Measurements from ENCODE around the gene SNX21.
"Not testable (repeated sequence)": the region's sequence is repeated elsewhere in the genome, so short reads cannot be mapped to it uniquely, and the experiment has no call there.

SNX21 gene

GRCh38 chr20:45833030-45833882 lies at the start of gene SNX21:
Gene SNX21 (plus strand): TSS chr20:45833799. CDS start chr20:45833920, 121 bp downstream.
- FAIRE-seq: no peak

GRCh38 chr20:45788351-45788750 lies 45.2 kb upstream of the SNX21 start:
- FAIRE-seq: no peak

- FAIRE-seq: no peak
These were observed 41.1 kb upstream of the SNX21 start for GRCh38 chr20:45792317-45793118.

GRCh38 chr20:45796337-45797065 lies 37.1 kb upstream of the SNX21 start:
- FAIRE-seq: no peak

GRCh38 chr20:45797510-45797909 lies 36.1 kb upstream of the SNX21 start:
- FAIRE-seq: not testable (repeated sequence)

GRCh38 chr20:45797955-45798354 lies 35.6 kb upstream of the SNX21 start:
- FAIRE-seq: not testable (repeated sequence)

GRCh38 chr20:45798935-45799642 lies 34.5 kb upstream of the SNX21 start:
- no peak for FAIRE-seq

- FAIRE-seq: no peak
These were observed 31.7 kb upstream of the SNX21 start for GRCh38 chr20:45801851-45802250.

- FAIRE-seq: no peak
These were observed 23.2 kb upstream of the SNX21 start for GRCh38 chr20:45810191-45810970.

- FAIRE-seq: peak; percentile 55
These were observed 21.2 kb upstream of the SNX21 start, which contains the start of gene UBE2C for GRCh38 chr20:45812157-45813005. Gene UBE2C (plus strand): TSS chr20:45812644. CDS start chr20:45812696, 52 bp downstream.

GRCh38 chr20:45813006-45813340 lies 20.6 kb upstream of the SNX21 start:
- no peak for FAIRE-seq

GRCh38 chr20:45813489-45813888 lies 20.1 kb upstream of the SNX21 start:
- no peak for FAIRE-seq

GRCh38 chr20:45814314-45814713 lies 19.3 kb upstream of the SNX21 start:
- FAIRE-seq: no peak

- no peak for FAIRE-seq
These were observed 16.6 kb upstream of the SNX21 start for GRCh38 chr20:45816951-45817350.

GRCh38 chr20:45817376-45818194 lies 16.0 kb upstream of the SNX21 start:
- no peak for FAIRE-seq

GRCh38 chr20:45818239-45818638 lies 15.4 kb upstream of the SNX21 start:
- no peak for FAIRE-seq

GRCh38 chr20:45819466-45819865 lies 14.1 kb upstream of the SNX21 start:
- no peak for FAIRE-seq

- FAIRE-seq: no peak
These were observed 11.7 kb upstream of the SNX21 start for GRCh38 chr20:45821947-45822346.

- FAIRE-seq: no peak
These were observed 10.7 kb upstream of the SNX21 start for GRCh38 chr20:45822857-45823256.
